GM19463 (cell line): ENCODE data around the gene SEMA4C.

ENCODE experiments used
- ATAC-seq: cut with Tn5 transposase; IDR thresholded peaks from one replicate; pipeline ENCODE4 v1.9.1; 2021; ENCODE audit warnings: mild to moderate bottlenecking, moderate library complexity; ENCODE audit not compliant: unreplicated experiment

Gene SEMA4C

DNA sequence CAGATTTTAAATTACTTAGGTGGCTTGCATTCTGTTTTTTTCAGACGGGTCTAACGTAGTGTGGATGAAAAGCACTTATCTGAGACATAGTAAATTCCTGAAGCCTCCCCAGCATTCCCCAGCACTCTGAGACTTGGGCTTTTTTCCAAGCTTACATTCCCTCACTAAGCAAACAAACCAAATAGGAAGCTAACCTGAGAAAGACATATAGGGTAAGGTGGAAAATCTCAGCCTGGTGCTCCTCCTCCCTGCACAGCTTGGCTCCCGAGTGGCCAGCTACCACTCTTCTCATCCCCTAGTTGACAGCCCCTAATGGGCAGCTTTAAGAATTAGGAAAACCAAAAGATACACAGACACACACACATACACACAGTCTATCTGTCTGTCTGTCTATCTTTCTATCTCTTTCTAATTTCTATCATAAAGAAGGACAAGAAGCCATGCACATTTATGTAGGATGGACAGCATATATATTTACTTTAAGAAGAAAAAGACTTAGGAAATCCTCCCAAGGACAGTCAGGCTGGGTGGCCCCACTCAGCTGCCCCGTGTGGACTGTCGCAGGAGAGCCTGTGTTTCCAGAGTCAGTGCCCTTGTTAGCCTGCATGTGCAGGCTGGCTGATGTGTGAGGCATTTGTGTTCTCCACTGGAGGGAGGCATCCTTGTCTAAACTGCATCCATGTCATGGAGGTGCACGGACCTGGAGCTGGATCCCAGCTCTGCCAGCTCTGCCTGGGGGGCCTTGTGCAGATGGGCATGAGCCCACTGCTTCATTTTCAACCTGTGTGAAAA lies 45.6 kb downstream of the SEMA4C start:
- ATAC-seq, result no peak

DNA sequence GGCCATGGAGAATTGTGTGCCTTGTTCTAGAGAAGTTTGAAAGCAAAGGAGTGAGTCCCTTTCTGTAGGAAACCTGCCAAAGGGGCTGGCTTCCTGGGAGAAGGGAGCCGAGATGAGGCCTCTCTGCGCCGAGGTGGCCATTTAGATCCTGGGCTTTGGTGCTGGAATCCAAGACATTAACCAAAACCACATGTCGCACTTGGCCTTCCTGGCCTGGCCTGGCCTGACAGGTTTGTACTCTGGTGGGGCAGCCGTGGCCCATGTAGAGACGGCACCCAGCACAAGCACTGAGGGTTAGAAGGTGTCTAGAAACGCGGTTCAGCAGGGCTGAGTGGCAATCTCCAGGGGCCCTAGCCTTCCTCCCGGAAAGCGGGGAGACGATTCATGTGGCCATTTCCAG lies 46.7 kb downstream of the SEMA4C start:
- no peak for ATAC-seq

DNA sequence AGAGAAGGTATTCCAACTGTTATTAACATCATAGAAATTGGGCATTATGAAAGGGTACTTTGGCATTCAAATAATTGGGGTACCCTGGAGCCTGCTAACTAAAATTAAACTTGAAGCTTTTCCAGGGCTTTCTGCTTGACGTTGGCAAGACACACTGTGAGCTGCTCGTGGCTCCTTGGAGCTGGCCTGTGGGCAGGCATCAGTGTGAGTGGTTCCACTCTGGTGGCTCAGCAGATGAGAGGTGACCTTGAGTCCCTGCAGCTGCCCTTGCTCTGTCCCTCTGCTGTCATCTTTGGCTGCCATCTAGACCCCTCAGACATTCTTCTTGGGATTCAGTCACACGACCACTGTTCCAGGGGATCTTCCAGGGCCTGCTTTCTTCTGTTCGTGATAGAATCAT lies 47.1 kb downstream of the SEMA4C start:
- ATAC-seq, result no peak

DNA sequence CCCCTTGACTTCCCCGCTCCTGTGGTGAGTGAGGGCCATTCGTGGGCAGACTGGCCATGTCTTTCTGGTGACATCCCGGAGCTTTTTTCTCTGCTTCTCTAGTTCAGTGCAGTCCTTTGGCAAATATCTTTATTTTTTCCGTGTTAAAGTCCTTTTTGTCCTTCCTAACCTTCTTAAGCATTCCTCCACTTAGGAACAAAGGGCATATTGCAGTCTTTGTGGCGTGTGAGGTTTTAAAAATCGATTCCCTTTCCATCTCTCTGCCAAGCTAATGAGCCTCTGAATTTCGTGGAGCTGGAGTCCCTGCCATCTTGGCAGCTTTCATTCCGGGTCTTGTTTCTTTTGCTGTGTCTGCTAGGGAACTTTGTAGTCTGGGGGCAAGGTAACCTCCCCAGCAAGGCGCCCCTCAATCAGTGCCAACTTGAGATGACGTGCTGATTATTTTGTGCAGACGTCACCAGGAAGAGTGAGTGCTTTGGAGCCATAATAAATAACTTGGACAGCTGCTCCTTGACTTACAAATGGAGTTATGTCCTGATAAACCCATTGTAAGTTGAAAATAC lies 48.7 kb downstream of the SEMA4C start:
- no peak for ATAC-seq

DNA sequence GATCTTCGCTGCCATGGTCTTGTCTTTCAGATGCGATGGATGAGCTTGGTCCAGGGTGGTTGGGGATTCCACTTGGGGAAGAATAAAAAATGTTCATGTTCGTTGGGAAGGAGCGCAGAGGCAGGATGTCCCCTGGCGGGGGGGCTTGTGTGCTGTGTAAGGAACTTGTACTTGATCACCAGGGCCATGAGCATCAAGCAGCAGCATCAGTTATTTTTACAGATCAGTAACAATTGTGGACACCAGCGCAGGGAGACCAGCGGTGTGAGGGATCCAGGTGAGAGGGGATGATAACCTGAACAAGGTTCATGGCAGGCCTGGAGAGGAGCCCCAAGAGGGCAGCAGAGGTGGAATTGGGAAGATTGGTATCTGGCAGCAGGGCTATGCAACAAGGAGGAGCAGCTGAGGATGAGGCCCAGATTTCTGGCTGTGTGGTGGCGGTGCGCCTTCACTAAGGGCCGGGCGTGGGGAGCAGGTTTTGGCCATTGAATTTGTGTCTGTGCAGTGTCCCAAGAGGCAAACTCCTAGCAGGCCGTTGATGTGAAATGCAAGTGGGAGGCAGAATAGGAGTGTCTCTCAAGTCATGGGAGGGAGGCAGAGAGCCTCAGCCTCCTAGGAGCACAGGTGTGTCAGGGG lies 49.9 kb downstream of the SEMA4C start:
- ATAC-seq, result no peak

DNA sequence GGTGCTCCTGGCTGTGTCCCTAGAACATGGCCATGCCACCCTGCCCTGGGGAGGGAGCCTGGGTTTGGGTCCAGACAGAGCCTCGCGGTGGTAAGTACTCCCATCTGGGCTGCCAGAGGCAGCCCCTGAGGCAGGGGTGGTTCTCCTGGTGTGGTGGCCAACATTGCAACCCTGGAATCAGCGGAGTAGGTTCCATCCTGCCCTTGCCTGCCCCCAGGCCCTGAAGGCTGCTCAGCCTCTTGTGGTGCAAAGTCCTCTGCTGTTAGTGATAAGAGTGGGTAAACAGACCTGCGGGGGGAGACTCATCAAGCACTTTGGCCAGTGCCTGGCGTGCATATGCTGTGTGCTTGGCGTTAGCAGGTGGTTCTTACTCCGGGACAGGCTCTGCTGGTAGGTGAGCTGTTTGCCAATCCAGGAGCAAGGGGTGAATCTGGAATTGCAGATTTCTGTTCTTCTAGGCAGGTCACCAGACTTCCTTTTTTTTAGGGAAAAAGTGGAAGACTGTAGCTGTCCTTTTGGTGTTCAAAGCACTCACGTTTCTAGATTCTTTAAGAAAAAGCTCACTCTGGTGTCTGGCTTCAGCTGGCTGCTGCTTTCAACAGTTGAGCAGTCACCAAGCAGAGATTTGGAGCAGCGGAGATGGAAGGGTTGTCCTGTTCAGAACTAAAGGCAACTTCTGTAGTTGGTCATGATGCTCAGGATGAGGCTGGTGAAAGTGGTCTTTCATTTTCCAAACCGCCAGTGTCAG lies 50.6 kb downstream of the SEMA4C start:
- no peak for ATAC-seq

DNA sequence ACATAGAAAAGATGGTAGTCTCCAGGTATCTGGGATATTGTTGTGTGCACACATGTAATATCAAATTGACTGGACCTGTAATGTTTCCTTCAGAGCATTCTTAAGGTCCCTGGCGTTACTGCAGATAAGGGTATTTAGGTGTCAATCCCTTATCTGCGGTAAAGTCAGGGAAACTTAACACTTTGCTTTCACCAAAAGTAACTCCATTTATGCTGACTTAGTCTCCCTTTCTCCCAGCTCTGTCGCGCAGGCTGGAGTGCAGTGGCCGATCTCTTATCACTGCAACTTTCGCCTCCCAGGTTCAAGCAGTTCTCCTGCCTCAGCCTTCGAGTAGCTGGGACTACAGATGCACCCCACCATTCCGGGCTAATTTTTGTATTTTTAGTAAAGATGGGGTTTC lies 52.0 kb downstream of the SEMA4C start:
- ATAC-seq, result no peak

DNA sequence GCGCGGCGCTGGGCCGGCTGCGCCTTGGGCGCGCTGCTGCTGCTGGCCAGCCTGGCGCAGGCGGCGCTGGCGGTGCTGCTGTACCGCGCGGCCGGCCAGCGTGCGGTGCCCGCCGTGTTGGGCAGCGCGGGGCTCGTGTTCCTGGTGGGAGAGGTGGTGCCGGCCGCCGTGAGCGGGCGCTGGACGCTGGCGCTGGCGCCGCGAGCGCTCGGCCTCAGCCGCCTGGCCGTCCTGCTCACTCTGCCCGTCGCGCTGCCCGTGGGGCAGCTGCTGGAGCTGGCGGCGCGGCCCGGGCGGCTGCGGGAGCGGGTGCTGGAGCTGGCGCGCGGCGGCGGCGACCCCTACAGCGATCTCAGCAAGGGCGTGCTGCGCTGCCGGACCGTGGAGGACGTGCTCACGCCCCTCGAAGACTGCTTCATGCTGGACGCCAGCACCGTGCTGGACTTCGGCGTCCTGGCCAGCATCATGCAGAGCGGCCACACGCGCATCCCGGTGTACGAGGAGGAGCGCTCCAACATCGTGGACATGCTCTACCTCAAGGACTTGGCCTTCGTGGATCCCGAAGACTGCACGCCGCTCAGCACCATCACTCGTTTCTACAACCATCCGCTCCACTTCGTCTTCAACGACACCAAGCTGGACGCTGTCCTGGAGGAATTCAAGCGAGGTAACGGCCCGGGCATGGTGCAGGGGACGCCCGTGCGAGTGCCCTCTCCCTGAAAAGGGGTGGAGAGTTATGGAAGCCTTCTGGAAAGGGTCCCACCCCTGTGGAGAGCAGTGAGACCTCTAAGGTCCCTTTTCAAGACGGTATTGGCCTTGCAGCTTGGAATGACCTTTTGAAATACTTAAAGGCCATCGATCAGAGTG lies 52.8 kb downstream of the SEMA4C start:
- ATAC-seq, result no peak

DNA sequence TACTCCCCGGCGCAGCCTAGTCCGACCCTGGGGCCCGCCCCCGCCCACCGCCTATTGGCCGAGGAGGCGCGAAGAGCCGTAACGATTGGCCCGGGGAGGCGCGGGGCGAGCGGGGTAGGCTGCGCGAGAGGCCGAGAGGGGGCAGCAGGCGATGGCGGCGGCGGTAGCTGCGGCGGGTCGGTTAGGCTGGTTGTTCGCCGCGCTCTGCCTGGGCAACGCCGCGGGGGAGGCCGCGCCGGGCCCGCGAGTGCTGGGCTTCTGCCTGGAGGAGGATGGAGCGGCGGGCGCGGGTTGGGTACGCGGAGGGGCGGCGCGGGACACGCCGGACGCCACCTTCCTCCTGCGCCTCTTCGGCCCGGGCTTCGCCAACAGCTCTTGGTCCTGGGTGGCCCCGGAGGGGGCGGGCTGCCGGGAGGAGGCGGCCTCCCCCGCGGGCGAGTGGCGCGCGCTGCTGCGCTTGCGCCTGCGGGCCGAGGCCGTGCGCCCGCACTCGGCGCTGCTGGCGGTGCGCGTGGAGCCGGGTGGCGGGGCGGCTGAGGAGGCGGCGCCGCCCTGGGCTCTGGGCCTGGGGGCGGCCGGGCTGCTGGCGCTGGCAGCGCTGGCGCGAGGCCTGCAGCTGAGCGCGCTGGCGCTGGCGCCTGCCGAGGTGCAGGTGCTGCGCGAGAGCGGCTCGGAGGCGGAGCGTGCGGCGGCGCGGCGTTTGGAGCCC lies 53.6 kb downstream of the SEMA4C start, which contains the start of gene CNNM3:
Gene CNNM3, plus strand, starts transcription at position 142 of the 709 bp plus-strand sequence. Its CDS starts 10 bp downstream, at position 152.
- ATAC-seq, result peak; percentile 88

DNA sequence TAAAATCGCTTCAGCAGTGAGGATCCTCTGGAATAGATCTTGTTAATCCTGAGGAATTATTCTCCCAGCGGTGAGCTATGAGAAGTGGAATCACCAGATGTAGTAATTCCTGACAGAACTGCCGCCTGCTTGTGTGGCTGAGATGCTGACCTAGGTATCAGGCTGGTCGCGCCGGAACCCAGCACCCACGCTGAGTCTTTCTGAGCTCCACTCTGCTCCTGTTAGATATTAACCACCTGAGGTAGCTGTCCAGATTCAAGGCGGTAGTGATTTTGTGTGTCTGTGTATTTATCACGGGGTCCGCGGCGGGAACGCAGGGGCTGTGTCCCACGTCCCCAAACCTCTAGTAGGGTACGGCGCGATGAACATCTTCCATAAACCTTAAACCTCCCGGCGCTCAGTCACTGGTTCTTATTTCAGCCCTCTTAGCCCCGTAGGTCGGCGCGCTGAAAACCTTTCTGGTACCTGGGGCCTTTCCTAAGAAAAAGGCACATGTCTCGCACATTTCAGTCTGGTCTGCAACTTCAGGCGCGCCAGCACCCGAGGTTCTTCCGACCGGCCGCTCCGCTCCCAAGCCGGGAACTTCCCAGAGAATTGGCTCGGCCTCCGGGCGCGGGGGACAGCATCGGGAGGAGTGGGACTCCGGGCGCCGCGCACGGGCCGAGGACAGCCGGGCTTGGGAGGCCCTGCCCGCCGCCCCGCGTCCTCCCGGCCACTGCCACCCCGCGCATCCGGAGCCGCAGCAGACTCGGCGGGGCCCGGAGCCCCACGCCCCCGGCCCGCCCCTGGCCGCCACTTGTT lies 54.4 kb downstream of the SEMA4C start:
- no peak for ATAC-seq

DNA sequence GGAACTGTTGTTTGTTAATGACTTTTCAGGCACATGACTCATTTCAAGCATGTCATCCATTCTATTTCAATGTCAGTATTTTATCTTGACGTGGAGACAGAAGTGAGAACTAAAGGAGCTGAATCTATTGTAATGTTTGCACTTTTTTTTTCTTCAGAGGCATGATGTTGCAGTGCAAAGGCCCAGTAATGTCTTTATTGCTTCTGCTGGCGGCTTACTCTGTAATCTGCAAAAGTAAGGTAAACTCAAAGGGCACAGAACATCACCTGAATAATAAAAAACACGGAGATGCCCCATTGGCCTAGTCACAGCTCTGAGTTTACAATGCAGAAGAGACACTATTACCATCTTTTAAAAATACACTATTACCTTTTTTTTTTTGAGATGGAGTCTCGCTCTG lies 56.2 kb downstream of the SEMA4C start:
- no peak for ATAC-seq

DNA sequence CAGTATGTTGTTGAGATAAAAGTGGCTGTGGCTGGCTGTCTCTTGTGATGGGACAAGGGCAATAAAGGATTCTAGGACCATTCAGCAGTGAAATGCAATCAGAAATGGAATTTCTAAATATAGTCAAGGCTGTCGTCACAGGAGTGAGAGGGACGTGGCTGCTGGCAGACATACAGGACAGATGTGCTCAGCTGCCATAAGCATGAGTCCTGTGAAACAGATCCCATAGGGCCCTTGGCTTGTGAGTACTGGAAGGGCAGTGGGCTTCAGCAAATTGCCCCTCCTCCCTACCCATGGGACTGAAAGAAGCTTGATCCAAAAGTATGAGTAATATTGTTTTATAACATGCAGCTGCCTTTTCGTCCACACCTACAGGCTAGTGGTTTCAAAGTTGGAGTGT lies 58.0 kb downstream of the SEMA4C start:
- ATAC-seq, result no peak

DNA sequence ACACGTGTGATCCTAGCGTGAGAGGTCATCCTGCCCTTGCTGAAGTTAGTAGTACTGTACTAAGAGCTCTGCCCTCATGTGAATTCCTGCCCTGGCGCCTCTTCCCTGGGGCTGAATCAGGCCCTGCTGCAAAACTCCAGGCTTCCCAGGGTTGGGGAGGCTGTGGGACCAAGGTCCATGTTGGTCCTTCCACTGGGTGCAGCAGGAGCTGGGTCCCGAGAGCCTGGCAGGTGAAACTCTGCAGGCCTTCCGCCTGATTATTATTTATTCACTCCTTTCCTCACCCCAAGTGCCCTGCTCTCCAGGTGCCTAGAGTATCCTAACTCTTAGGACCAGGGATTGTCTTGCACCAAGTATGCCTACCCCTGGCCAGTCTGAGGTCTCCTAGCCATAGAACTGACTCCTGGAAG lies 59.1 kb downstream of the SEMA4C start:
- ATAC-seq, result no peak

DNA sequence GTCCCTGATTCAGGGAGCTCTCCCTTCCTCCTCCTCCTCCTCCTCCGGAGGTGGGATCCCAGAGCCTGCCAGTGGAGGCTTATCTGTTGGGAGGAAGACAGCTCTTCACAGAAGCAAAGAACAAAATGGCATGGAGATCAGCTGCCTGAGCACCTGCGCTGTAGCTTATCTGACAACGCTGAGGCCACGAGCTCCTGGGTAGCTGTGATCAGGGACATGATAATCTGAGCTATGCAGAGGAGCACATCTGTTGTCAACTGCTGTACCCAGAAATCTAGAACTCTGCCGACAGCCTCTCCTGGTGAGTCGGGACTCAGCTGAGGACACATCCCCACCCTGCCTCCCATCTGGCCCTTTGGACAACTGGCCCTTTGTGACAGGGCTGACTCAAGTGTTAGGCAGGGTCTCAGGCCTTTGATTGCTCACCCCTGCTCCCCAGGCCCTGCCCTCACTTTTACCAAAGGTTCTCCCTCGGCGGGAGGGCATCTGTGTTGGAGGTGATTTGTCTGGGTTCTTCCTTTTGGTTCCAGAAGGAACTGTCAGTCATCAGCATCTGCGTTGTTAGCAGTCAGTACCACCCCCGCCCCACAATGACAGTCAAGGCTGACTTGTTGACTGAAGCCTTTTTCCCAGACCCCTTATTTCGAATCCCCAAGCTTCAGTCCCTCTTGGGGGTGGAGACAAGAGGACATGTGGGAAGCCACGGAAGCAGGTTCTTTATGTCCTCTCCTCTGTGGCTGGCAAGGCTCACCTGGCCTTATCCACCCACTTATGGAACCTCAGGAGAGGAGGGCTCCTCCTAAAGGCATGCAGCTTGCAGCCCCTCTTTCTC lies 59.7 kb downstream of the SEMA4C start:
- no peak for ATAC-seq
